Vagina (tissue), 2 donors: ENCODE data around the gene CNTLN. TPM values are rescaled to one million over a fixed set of nuclear protein-coding genes. Genes with fewer than 3 reads are reported as not detected.

Experiments used
- DNase-seq, 2 donors: peaks; one replicate each; pipeline ENCODE4 v3.0.0-alpha.2; 2017; ENCODE audit errors: extremely low spot score in 2 of 2
- H3K27ac ChIP-seq: fragments of 200-600 bp; sonication (generic); one replicate; pipeline ENCODE4 v1.5.1; 2019
- H3K27me3 ChIP-seq: fragments of 200-600 bp; sonication (generic); one replicate; pipeline ENCODE4 v1.5.1; 2019
- H3K36me3 ChIP-seq, 2 donors: fragments of 200-600 bp; sonication (generic); one replicate each; pipeline ENCODE4 v1.5.1; 2017 to 2019
- H3K4me1 ChIP-seq: fragments of 200-600 bp; sonication (generic); one replicate; pipeline ENCODE4 v1.5.1; 2019
- H3K4me3 ChIP-seq, 2 donors: fragments of 200-600 bp; sonication (generic); 1 replicate in 1 of 2; 2 replicates in 1 of 2; pipeline ENCODE4 v1.5.1; 2016 to 2019
- H3K9me3 ChIP-seq: fragments of 200-600 bp; sonication (generic); one replicate; pipeline ENCODE4 v1.5.1; 2019
- CTCF ChIP-seq, 3 experiments: fragments of 450-650 bp in 2 of 3; fragments of 200-600 bp in 1 of 3; sonication (generic) in 1 of 3; IDR thresholded peaks; one replicate each; pipeline ENCODE4 v1.5.1; 2017 to 2019; ENCODE audit warnings: antibody characterized with exemption in 3 of 3, mild to moderate bottlenecking in 2 of 3, moderate library complexity in 2 of 3
- POLR2A ChIP-seq, 2 donors: fragments of 450-650 bp; IDR thresholded peaks; one replicate each; pipeline ENCODE4 v1.6.1; 2017; ENCODE audit warnings: antibody characterized with exemption in 2 of 2, mild to moderate bottlenecking in 2 of 2, moderate library complexity in 2 of 2
- POLR2AphosphoS5 ChIP-seq, 2 donors: sonication (generic); formaldehyde crosslinking; IDR thresholded peaks; one replicate each; pipeline ENCODE4 v1.9.0; 2017; ENCODE audit warnings: antibody characterized with exemption in 2 of 2, mild to moderate bottlenecking in 2 of 2, low read depth in 1 of 2; ENCODE audit not compliant: insufficient read depth in 1 of 2
- intact Hi-C: fragments of 100-400 bp; cut with DNase I; formaldehyde crosslinking; loops from one replicate; pipeline ENCODE4 v1.15.1; 2023
- total RNA-seq: library from RNA; depleted of rRNA; stranded (reverse); fragments of >200 nt; gene quantifications from one replicate; pipeline ENCODE4 v1.2.3, GENCODE V29; 2016

CNTLN gene
- total RNA-seq, 1 donor from 2014 or later, result 13.3 TPM

DNA sequence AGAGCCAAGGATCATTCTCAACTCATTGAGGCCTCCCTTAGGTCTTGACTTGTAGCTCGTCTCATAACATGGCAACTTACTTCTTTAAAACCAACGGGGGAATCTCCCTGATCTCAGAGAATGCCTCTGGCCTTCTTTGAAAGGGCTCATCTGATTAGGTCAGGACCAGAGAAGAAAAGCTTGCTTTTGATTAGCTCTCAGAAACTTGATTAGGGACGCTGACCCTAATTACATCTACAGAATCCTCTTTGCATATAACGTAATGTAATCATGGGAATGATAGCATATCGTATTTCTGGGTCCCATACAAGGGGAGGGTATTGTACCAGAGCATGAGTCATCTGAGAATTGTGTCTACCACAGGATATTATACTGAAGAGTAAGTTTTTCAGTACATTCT, 318.9 kb downstream of the CNTLN start:
- no peaks in the 10 kb centered on the region for H3K4me1 ChIP-seq
- no peaks in the 10 kb centered on the region for H3K36me3 ChIP-seq
- no peaks in the 10 kb centered on the region for H3K27me3 ChIP-seq
- no peak overlapping the region for H3K27ac ChIP-seq
- H3K4me3 ChIP-seq, result no peak overlapping the region
- TF ChIP-seq CTCF (IDR thresholded peaks at IDR 0.05) (no peak), POLR2AphosphoS5 (IDR thresholded peaks at IDR 0.05; ENCODE audit: insufficient read depth in 1 of 2, low read depth in 1 of 2) (no peak), POLR2A (IDR thresholded peaks at IDR 0.05) (no peak)
- H3K9me3 ChIP-seq, result no peaks in the 10 kb centered on the region
- intact Hi-C loops, result no loop called here
- DNase-seq, result no peak

DNA sequence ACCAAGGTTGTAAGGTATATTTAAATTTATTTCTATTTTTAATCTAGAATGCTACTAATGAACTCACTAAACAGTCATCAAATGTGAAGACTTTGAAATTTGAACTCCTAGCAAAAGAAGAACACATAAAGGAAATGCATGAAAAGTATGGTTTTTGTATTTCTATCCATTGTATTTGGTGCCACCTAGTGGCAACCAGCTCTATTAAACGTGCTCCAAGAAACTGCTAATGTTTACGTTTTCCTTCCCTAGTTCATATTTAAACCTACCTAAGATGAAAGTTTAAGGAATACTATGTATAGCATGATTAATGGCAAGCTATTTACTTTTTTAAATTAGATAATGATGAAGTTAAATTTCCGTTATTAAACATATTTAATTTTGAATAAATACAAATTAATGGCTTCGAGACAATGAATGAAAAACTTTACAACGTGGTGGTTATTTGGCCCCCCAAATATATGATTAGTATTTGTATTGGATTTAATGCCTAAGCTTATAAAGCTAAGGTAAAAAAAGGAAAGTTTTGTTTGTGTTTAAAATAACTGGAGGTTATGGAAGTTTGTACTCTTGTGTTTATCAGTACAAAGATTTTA, 328.1 kb downstream of the CNTLN start:
- no peak for TF ChIP-seq POLR2AphosphoS5 (IDR thresholded peaks at IDR 0.05; ENCODE audit: insufficient read depth in 1 of 2, low read depth in 1 of 2)
- TF ChIP-seq CTCF (IDR thresholded peaks at IDR 0.05), result peak; percentile 55 to 73 (median 58)
- intact Hi-C loops, result no loop called here

GRCh38 chr9:17470036-17470813, 335.4 kb downstream of the CNTLN start:
- H3K4me3 ChIP-seq, result no peak overlapping the region
- no peaks in the 10 kb centered on the region for H3K4me1 ChIP-seq
- intact Hi-C loops, result no loop called here
- H3K27me3 ChIP-seq, result no peaks in the 10 kb centered on the region
- TF ChIP-seq CTCF (IDR thresholded peaks at IDR 0.05), result no peak
- no peak for TF ChIP-seq POLR2A (IDR thresholded peaks at IDR 0.05)
- no peak for TF ChIP-seq POLR2AphosphoS5 (IDR thresholded peaks at IDR 0.05; ENCODE audit: insufficient read depth in 1 of 2, low read depth in 1 of 2)
- H3K9me3 ChIP-seq, result no peaks in the 10 kb centered on the region
- no peak for DNase-seq
- no peaks in the 10 kb centered on the region for H3K36me3 ChIP-seq
- no peak overlapping the region for H3K27ac ChIP-seq

More for the DNA sequence above, 328.1 kb downstream of the CNTLN start:
- Histone ChIP-seq H3K4me3 (no peak overlapping the region), H3K4me1 (no peaks in the 10 kb centered on the region), H3K27ac (no peak overlapping the region), H3K9me3 (no peaks in the 10 kb centered on the region), H3K27me3 (no peaks in the 10 kb centered on the region), H3K36me3 (no peaks in the 10 kb centered on the region)
- no peak for DNase-seq

GRCh38 chr9:17472126-17472525, 337.3 kb downstream of the CNTLN start:
- intact Hi-C loops, result no loop called here
- TF ChIP-seq POLR2A (IDR thresholded peaks at IDR 0.05) (no peak), POLR2AphosphoS5 (IDR thresholded peaks at IDR 0.05; ENCODE audit: insufficient read depth in 1 of 2, low read depth in 1 of 2) (no peak), CTCF (IDR thresholded peaks at IDR 0.05) (no peak)
- no peak for DNase-seq
- H3K9me3 ChIP-seq, result no peaks in the 10 kb centered on the region
- H3K4me3 ChIP-seq, result no peak overlapping the region
- no peaks in the 10 kb centered on the region for H3K4me1 ChIP-seq
- H3K27me3 ChIP-seq, result no peaks in the 10 kb centered on the region
- no peaks in the 10 kb centered on the region for H3K36me3 ChIP-seq
- no peak overlapping the region for H3K27ac ChIP-seq

- no peaks in the 10 kb centered on the region for H3K4me1 ChIP-seq
- H3K27ac ChIP-seq, result no peak overlapping the region
- intact Hi-C loops, result no loop called here
- no peak overlapping the region for H3K4me3 ChIP-seq
- H3K36me3 ChIP-seq, result no peaks in the 10 kb centered on the region
- no peaks in the 10 kb centered on the region for H3K9me3 ChIP-seq
- H3K27me3 ChIP-seq, result no peaks in the 10 kb centered on the region
- TF ChIP-seq POLR2AphosphoS5 (IDR thresholded peaks at IDR 0.05; ENCODE audit: insufficient read depth in 1 of 2, low read depth in 1 of 2) (no peak), POLR2A (IDR thresholded peaks at IDR 0.05) (no peak), CTCF (IDR thresholded peaks at IDR 0.05) (no peak)
- DNase-seq, result no peak
Observed at GRCh38 chr9:17476401-17476800, 341.6 kb downstream of the CNTLN start.
